Memory B cell (primary cell): ENCODE results near the gene DNAJC5G.
"Not testable (repeated sequence)": the region's sequence is repeated elsewhere in the genome, so short reads cannot be mapped to it uniquely, and the experiment has no call there.

Source experiments
- ATAC-seq: fragments of 150-1000 bp; cut with Tn5 transposase; 2 replicates; pipeline ENCODE4 v1.10.0; 2021; ENCODE audit warnings: low read depth, mild to moderate bottlenecking, moderate library complexity
- DNase-seq, 2 donors: peaks; one replicate each; pipeline ENCODE4 v3.0.0; 2022; ENCODE audit warnings: low spot score in 2 of 2
- H3K27ac Mint-ChIP-seq: one replicate; pipeline ENCODE4 v1.8.0; 2022; ENCODE audit warnings: mild to moderate bottlenecking, moderate library complexity, mixed read lengths
- H3K27me3 Mint-ChIP-seq: one replicate; pipeline ENCODE4 v1.8.0; 2022; ENCODE audit warnings: mixed read lengths
- H3K36me3 Mint-ChIP-seq: one replicate; pipeline ENCODE4 v1.8.0; 2022; ENCODE audit warnings: mild to moderate bottlenecking, mixed read lengths
- H3K4me1 Mint-ChIP-seq: one replicate; pipeline ENCODE4 v1.8.0; 2022; ENCODE audit warnings: mixed read lengths
- H3K4me3 Mint-ChIP-seq: one replicate; pipeline ENCODE4 v1.8.0; 2022; ENCODE audit warnings: mild to moderate bottlenecking, moderate library complexity, mixed read lengths
- H3K9me3 Mint-ChIP-seq: one replicate; pipeline ENCODE4 v1.8.0; 2022; ENCODE audit warnings: mixed read lengths

DNAJC5G gene

DNA sequence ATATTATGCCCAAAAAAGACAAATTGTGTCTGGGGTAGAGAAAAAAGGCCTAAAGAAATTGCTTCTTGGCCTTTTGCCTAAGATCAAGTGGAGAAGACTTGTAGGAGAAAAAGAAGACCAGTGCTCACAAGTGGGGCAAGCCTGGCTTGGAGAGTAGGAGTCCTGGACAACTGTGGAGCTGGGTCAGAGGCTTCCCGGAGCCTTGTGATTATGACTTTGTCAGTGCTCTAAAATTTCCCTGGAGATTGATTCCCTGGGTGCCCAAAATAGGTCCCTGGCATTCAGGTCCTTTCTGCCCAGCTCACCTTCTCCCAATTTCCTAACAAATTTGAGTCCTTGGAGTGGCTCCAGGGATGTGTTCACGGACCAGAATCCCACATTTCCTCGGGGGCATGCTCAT lies 6.2 kb downstream of the DNAJC5G start:
- peaks cover 17% of the 10 kb centered on the region for H3K27me3 Mint-ChIP-seq
- H3K36me3 Mint-ChIP-seq, result no peaks in the 10 kb centered on the region
- H3K4me1 Mint-ChIP-seq, result peaks cover 4% of the 10 kb centered on the region
- H3K9me3 Mint-ChIP-seq, result no peaks in the 10 kb centered on the region
- no peak overlapping the region for H3K27ac Mint-ChIP-seq
- H3K4me3 Mint-ChIP-seq, result no peak overlapping the region
- DNase-seq (no peak), ATAC-seq (no peak)

DNA sequence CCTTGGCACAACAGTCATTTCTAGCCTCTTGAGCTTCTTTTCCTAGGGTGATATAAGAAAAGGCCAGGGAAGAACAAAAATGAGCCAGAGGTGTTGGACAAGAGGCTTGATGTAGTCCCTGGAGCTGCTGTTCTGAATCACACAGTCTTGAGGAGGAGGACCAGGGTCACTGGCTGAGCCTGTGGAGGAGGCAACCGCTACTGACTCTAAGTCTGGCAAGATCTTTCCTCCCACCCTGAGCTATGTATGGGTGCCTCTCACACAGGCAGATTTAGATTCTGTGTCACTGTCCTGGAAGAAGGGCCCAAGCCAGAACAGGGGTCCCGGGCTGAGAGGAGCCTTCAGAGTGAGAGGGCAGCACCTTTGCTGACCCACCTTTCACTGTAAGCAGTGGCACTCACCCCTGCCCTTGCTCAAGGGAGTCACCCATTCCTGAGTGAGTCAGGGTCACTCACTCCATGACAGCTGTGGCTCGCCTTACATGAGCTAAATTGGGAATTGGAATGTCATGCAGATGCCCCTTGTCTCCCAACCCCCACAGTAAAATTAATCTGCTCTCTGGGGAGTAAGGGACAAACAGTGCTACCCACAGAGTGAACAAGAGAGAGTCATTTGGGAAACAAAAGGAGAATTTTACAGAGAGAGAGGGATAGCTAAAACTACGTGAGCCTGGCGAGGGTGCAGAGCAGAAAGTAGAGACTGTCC lies 6.8 kb downstream of the DNAJC5G start, which contains the start of gene TRIM54:
Gene TRIM54 (plus strand): TSS at position 575 of the 705 bp plus-strand sequence. CDS start 303 bp downstream, outside the sequence.
- Mint-ChIP-seq H3K27ac (no peak within 1 kb of the TSS), H3K36me3 (no peaks in the 10 kb centered on the region), H3K9me3 (no peaks in the 10 kb centered on the region), H3K27me3 (peaks cover 16% of the 10 kb centered on the region), H3K4me1 (peaks cover 2% of the 10 kb centered on the region), H3K4me3 (no peak within 1 kb of the TSS)
- DNase-seq (no peak), ATAC-seq (no peak)

DNA sequence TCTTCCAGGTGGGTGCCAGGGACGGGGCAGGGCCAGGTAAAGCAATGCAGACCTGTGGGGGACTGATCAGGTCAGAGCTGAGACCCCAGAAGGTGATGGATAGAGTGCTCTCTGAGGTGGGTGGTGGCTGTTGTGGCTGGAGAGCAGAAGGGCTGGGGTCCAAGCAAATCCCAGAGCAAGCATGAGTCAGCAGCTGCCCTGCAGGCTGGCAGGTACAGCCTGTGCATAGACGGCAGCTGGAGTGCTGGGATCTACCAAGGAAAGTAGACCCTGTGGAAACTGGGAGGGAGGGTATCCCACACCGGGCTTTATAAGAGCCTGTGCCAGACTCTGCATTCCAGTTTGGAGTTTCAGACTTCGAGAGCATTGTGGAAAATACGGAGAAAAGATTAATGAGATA lies 7.7 kb downstream of the DNAJC5G start:
- Mint-ChIP-seq H3K27ac (no peak overlapping the region), H3K27me3 (peaks cover 13% of the 10 kb centered on the region), H3K36me3 (no peaks in the 10 kb centered on the region), H3K4me1 (peaks cover 2% of the 10 kb centered on the region), H3K4me3 (no peak overlapping the region), H3K9me3 (no peaks in the 10 kb centered on the region)
- ATAC-seq, result no peak
- no peak for DNase-seq

DNA sequence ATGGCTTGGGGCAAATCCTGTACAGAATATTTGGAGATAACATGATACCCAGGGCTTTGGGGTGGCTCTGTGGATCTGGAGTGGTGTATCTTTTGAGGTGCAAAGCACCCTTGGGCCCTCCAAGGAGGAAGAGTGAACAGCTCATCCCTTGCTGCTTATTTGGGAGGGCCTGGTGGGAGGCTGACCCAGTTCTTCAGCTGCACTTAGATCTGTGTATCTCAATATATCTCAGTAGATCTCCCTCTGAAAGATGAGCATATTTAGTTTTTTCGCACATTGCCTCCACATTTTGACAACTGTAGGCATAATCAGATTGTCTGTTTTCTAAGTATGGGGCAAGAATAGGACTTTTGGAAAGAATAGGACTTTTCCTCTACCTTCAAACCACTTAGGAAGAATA lies 9.8 kb downstream of the DNAJC5G start:
- DNase-seq (no peak), ATAC-seq (no peak)
- H3K4me3 Mint-ChIP-seq, result no peak overlapping the region
- H3K27me3 Mint-ChIP-seq, result peaks cover 12% of the 10 kb centered on the region
- no peak overlapping the region for H3K27ac Mint-ChIP-seq
- no peaks in the 10 kb centered on the region for H3K36me3 Mint-ChIP-seq
- no peaks in the 10 kb centered on the region for H3K9me3 Mint-ChIP-seq
- H3K4me1 Mint-ChIP-seq, result no peaks in the 10 kb centered on the region

DNA sequence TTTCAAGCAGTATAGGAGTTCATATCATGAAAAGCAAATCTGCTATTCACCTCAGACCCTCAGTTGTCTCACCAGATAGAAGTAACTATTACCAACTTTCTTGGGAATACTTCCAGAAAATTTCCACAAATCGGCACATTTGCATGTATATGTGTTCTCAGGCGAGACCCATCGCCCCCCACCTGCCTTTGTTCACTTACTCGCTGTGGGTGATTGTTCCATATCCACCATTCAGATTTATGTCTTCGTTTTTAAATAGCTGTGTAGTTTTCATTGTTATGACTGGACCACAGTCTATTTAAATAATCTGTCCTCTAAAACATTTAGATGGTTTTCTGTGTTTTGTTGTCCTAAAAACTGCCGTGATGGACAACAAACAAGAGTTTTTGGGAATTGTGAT lies 10.2 kb downstream of the DNAJC5G start:
- Mint-ChIP-seq H3K27me3 (peaks cover 12% of the 10 kb centered on the region), H3K36me3 (no peaks in the 10 kb centered on the region), H3K27ac (no peak overlapping the region), H3K4me3 (no peak overlapping the region), H3K4me1 (no peaks in the 10 kb centered on the region), H3K9me3 (no peaks in the 10 kb centered on the region)
- DNase-seq, result no peak
- no peak for ATAC-seq

DNA sequence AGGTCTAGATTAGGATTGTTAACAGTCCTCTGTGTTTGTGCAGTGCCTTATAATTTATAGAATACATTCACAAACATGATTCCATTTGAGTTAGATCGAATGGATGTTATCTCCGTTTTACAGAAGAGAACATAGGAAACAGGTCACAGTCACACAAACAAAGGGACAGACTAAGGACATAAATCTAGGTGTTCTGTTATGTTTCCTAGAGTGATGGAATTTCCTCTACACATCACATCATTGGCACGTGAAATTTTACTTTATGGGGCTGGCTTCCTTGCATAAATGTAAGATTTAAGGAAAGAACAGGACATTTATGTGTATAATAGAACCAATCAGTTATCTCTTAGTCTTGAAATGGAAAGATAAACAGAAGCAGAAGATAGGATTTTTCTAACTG lies 13.4 kb downstream of the DNAJC5G start:
- Mint-ChIP-seq H3K36me3 (no peaks in the 10 kb centered on the region), H3K4me3 (no peak overlapping the region), H3K9me3 (no peaks in the 10 kb centered on the region), H3K27ac (no peak overlapping the region), H3K27me3 (peaks cover 7% of the 10 kb centered on the region), H3K4me1 (no peaks in the 10 kb centered on the region)
- DNase-seq (no peak), ATAC-seq (no peak)

DNA sequence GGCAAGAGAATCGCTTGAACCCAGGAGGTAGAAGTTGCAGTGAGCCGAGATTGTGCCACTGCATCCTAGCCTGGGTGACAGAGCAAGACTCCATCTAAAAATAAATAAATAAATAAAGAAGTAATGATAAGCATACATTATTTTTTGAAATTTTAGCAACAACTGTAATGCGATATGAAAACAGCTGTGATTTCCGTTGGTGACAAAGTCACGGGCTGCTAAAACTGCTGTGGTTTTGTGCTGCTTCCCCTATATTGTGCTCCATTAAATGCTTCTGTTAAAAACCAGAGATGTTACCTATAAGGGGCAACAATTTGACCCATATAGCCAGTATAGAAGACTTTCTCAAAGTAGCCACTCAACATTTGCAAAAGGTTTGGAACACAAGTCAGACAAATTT lies 15.3 kb downstream of the DNAJC5G start:
- H3K9me3 Mint-ChIP-seq, result no peaks in the 10 kb centered on the region
- H3K4me1 Mint-ChIP-seq, result peaks cover 3% of the 10 kb centered on the region
- no peak overlapping the region for H3K27ac Mint-ChIP-seq
- H3K27me3 Mint-ChIP-seq, result peaks cover 9% of the 10 kb centered on the region
- H3K36me3 Mint-ChIP-seq, result no peaks in the 10 kb centered on the region
- peak; percentile 67 for ATAC-seq
- H3K4me3 Mint-ChIP-seq, result no peak overlapping the region
- no peak for DNase-seq

DNA sequence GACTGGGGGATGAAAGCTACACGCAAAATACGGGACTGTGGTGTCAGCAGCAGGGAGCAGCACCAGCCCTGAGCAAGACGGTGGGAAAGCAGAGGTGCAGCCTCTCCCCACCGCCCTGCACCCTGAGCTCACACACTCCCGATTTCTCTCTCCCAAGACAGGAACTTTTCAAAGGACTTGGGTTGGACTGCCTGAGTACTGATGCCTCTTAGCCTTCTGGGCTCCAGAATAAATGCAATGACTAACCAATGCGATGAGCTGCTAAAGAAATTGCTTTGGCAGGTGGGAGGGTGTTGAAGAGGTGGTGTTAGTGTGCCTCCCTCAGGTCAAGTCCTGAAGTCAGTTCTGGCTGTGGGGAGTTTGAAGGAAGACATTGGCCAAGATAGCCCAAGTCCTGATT lies 16.6 kb downstream of the DNAJC5G start:
- Mint-ChIP-seq H3K4me3 (no peak overlapping the region), H3K9me3 (no peaks in the 10 kb centered on the region), H3K36me3 (no peaks in the 10 kb centered on the region), H3K27me3 (peaks cover 9% of the 10 kb centered on the region), H3K4me1 (peaks cover 3% of the 10 kb centered on the region), H3K27ac (no peak overlapping the region)
- no peak for ATAC-seq
- DNase-seq, result no peak

DNA sequence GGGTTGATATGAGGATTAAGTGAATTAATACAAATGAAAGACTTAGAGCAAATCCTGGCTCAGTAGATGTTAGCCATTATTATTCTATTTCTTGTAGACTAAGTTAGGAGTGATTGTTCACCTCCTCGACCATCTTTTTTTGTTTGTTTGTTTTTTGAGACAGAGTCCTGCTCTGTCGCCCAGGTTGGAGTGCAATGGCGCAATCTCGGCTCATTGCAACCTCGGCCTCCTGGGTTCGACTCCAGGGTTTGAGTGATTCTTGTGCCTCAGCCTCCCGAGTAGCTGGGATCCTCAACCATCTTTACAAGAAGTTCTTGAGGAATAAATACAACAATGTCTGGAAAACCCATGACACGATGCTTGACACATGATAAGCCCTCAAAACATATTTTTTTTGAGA lies 19.7 kb downstream of the DNAJC5G start:
- Mint-ChIP-seq H3K27me3 (peaks cover 18% of the 10 kb centered on the region), H3K4me1 (peaks cover 3% of the 10 kb centered on the region), H3K9me3 (no peaks in the 10 kb centered on the region), H3K27ac (no peak overlapping the region), H3K36me3 (no peaks in the 10 kb centered on the region), H3K4me3 (no peak overlapping the region)
- DNase-seq, result no peak
- ATAC-seq, result no peak

DNA sequence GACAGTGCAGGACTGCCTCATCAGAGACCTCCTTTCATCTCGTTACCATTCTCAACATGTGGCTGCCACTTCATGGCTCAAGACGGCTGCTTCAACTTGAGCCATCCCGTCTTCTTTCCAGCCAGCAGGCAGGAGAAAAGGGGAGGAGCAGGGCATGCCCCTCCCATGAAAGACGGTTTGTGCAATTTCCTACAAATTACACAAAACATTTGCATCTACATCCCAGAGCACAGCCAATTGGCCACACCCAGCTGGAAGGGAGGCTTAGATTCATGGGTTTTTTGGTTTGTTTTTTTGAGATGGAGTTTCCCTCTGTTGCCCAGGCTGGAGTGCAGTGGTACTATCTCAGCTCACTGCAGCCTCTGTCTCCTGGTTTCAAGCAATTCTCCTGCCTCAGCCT lies 21.2 kb downstream of the DNAJC5G start:
- Mint-ChIP-seq H3K36me3 (no peaks in the 10 kb centered on the region), H3K4me1 (peaks cover 3% of the 10 kb centered on the region)

DNA sequence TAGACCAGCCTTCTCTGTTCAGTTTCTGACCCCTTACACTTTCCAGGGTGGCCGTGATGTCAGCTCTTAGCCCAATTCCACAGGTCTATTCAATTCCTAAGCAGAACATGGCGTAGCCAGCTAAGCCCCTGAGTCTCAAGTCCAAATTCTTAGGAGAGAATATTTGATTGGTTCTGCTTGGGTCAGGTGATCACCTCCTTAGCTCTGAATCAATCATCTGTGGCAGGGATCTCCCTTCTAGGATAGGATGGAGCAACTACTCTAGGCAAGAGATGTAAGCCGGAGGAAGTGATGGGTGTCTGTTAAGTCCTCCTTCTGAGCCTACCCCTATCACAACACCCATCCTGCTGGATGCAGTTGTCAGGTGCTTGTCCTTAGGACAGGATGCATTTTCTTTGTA lies 22.0 kb downstream of the DNAJC5G start:
- H3K36me3 Mint-ChIP-seq, result no peaks in the 10 kb centered on the region
- H3K9me3 Mint-ChIP-seq, result no peaks in the 10 kb centered on the region
- H3K4me1 Mint-ChIP-seq, result peaks cover 3% of the 10 kb centered on the region
- no peak overlapping the region for H3K4me3 Mint-ChIP-seq
- no peak for ATAC-seq
- H3K27ac Mint-ChIP-seq, result no peak overlapping the region
- no peak for DNase-seq
- H3K27me3 Mint-ChIP-seq, result peaks cover 17% of the 10 kb centered on the region

More for the DNA sequence above, 21.2 kb downstream of the DNAJC5G start:
- no peak for DNase-seq
- H3K4me3 Mint-ChIP-seq, result no peak overlapping the region
- peaks cover 19% of the 10 kb centered on the region for H3K27me3 Mint-ChIP-seq
- no peak for ATAC-seq
- H3K9me3 Mint-ChIP-seq, result no peaks in the 10 kb centered on the region
- H3K27ac Mint-ChIP-seq, result no peak overlapping the region

DNA sequence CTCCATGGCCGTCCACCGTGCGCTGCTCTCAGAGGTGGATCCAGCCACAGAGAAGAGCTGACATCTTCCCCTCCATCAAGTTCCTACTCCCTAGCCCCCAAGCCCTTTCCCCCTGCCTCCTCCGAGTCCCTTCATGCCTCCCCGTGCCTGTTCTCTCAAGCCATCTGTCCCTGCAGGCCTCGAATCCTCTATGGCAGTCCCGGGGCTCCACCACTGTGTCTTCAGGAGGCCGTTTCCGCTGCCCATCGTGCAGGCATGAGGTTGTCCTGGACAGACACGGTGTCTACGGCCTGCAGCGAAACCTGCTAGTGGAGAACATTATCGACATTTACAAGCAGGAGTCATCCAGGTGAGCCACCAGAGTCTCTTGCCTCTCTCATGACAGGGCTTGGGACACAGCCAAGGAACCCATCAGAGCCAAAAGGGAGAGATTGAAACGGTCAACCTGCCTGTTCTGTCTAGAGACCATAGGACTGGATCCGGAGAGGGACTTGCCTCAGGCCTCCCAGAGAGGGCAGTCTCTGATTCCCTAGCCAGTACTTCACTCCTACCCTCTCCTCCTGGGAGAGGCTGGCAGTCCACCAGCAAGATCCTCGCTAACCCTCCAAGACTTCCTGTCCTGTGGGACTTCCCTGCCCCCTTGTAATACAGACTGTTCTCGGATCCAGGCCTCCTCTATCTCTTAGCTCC lies 23.3 kb downstream of the DNAJC5G start:
- H3K36me3 Mint-ChIP-seq, result no peaks in the 10 kb centered on the region
- peaks cover 8% of the 10 kb centered on the region for H3K4me1 Mint-ChIP-seq
- H3K27ac Mint-ChIP-seq, result no peak overlapping the region

DNA sequence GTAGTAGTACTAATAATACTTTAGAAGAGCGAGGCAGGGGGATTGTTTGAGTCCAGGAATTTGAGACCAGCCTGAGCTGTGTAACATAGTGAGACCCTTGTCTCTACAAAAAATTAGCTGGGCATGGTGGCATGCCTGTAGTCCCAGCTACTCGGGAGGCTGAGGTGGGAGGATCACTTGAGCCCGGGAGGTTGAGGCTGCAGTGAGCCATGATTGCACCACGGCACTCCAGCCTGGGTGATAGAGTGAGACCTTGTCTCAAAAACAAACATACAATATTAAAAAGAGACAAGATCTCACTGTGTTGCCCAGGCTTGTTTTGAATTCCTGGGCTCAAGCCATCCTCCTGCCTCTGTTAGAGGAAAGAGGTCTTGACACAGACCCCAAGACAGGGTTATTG lies 25.4 kb downstream of the DNAJC5G start:
- H3K27ac Mint-ChIP-seq, H3K9me3 Mint-ChIP-seq, H3K36me3 Mint-ChIP-seq, ATAC-seq, H3K4me3 Mint-ChIP-seq, H3K4me1 Mint-ChIP-seq, DNase-seq: not testable (repeated sequence)
- H3K27me3 Mint-ChIP-seq, result peaks cover 17% of the 10 kb centered on the region

More for the DNA sequence above, 23.3 kb downstream of the DNAJC5G start:
- ATAC-seq (no peak), DNase-seq (no peak)
- no peaks in the 10 kb centered on the region for H3K9me3 Mint-ChIP-seq
- H3K4me3 Mint-ChIP-seq, result no peak overlapping the region
- peaks cover 17% of the 10 kb centered on the region for H3K27me3 Mint-ChIP-seq

DNA sequence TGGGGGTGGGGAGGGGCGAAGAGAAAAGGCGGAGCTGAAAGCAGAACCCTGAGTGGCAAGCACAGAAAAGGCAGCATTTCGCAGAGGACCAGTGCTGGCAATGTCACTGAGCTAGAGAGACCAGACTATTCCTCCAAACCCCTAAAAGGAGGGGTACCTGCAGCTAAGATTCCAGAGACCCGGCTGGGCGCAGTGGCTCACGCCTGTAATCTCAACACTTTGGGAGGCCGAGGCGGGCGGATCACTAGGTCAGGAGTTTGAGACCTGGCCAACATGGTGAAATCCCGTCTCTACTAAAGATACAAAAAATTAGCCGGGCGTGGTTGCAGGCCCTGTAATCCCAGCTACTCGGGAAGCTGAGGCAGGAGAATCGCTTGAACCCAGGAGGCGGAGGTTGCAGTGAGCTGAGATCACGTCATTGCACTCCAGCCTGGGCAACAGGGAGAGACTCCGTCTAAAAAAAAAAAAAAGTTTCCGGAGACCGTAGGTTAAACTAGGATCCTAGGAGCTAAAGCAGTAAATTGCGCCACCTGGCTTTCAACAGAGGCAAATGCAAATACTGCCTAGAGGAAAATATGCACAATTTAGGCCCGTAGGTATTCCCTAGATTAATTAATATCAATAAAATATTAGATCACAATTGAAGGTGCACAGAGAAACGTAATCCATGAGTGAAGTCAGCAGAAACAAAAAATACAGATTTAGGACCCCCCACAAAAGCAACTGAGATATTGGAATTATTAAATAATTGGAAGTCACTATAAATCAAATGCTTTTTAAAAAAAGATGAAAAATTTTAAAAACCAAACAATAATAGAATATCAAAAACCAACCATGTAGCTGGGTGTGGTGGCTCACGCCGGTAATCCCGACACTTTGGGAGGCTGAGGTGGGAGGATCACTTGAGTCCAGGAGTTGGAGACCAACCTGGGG lies 28.1 kb downstream of the DNAJC5G start:
- peaks cover 11% of the 10 kb centered on the region for H3K27me3 Mint-ChIP-seq
- no peaks in the 10 kb centered on the region for H3K9me3 Mint-ChIP-seq
- ATAC-seq (peak; percentile 65), DNase-seq (peak; percentile 36 to 37)
- no peak overlapping the region for H3K27ac Mint-ChIP-seq
- H3K36me3 Mint-ChIP-seq, result no peaks in the 10 kb centered on the region
- H3K4me1 Mint-ChIP-seq, result peaks cover 8% of the 10 kb centered on the region
- H3K4me3 Mint-ChIP-seq, result peak overlapping the region; percentile 77
